GM04504 (cell line): ENCODE measurements around the gene FAM13B.
"Not testable (repeated sequence)": the region's sequence is repeated elsewhere in the genome, so short reads cannot be mapped to it uniquely, and the experiment has no call there.

ENCODE experiments used
- DNase-seq: peaks from one replicate; pipeline ENCODE4 v3.0.0-alpha.2; 2012; ENCODE audit warnings: low read depth

FAM13B gene

GRCh38 chr5:138032572-138033385 lies at the start of gene FAM13B:
TSS of gene FAM13B (minus strand) at chr5:138033079. CDS start at chr5:138019111, 13,968 bp downstream.
- DNase-seq = peak; percentile 27

DNA sequence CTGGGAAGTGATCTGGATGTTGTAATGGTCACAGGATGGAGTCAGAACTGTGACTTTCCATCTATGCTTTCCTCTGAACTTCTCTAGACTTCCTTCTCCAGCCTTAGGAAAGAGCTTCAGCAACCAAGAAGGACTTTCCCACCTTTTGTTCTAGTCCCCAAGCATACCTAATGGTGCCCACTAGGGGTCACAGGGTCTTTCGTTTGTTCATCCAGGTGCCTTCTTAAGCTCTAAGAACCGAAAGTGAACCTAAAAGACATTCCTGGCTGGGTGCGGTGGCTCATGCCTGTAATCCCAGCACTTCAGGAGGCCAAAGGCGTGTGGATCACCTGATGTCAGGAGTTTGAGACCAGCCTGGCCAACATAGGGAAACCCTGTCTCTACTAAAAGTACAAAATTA lies 49.2 kb upstream of the FAM13B start:
- DNase-seq = no peak

- DNase-seq = no peak
Measured at GRCh38 chr5:138078006-138078643, 45.2 kb upstream of the FAM13B start.

GRCh38 chr5:138077064-138077696 lies 44.3 kb upstream of the FAM13B start:
- peak; percentile 31 for DNase-seq

- not testable (repeated sequence) for DNase-seq
Measured at GRCh38 chr5:138070026-138070425, 37.1 kb upstream of the FAM13B start.

- DNase-seq = peak; percentile 44
Measured at GRCh38 chr5:138068742-138069600, 36.1 kb upstream of the FAM13B start.

GRCh38 chr5:138067945-138068344 lies 35.1 kb upstream of the FAM13B start:
- no peak for DNase-seq

DNA sequence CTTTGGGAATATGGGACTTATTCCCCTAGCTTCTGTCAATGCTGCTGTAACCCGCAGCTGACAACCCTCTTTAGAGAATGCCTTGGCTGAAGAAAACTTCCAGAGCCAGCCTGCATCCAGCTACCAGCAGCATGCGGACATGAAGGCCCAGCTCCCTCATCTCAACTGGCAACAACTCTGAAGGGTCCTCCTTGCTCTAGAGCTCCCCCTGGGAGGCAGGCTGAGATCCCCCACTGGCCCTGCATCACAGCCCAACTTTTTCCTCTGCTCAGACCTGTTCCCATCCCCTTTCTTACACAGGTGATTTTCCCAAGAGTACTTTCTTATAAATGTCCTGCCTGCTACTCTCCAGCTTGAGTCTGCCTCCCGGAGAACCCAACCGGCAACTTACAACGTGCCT lies 32.2 kb upstream of the FAM13B start:
- no peak for DNase-seq

DNA sequence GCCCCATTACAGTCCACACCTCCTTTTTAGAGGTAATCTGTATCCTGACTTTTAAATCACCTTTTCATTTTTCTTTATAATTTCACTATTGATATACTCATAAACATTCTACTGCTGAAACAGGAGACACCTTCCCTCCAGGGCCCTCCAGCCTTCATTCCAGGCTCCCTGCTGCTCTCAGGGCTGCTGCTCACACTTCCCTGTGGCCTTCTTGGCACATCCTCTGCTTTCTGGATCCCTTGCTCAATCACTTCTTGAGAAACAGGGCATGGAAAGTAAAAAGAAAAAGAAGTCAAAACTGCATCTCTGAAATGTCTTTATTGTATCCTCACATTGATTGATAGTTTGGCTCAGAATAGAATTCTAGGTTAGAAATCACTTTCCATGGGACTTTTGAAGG lies 31.6 kb upstream of the FAM13B start:
- DNase-seq = no peak

DNA sequence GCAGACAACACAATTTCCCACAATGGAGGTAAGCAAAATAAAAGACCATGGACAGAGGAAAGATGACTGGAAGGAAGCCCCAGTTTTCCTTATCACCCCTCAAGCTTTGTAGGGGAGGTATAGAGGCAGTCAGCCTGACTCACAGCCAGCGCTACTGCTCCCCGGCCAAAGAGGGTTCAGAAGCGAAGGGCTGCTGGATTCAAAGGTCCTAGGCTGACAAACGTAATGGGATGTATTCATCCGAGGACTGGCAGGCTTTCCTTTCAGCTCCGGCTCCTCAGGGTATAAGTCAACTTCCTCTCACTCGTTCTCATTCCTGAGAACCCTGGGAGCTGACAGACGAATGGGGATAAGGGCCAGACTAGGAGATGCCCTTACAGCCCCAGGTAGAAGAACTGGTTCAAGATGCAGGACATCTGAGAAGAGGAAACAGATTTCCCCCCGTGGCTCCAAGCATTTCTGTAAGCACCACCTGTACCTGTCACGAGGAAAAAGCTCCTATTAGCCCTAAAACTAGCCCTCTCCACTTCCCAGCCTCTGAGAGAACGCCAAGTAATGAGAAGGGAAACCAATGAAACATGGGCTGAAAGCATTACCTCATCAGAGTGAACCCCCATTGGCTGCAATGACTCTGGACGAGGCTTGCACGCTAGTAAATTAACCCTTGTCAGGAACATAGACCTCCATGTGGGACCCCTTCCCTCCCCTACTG lies 22.1 kb upstream of the FAM13B start:
- no peak for DNase-seq

- DNase-seq = no peak
Measured at GRCh38 chr5:138054206-138054605, 21.3 kb upstream of the FAM13B start.

DNA sequence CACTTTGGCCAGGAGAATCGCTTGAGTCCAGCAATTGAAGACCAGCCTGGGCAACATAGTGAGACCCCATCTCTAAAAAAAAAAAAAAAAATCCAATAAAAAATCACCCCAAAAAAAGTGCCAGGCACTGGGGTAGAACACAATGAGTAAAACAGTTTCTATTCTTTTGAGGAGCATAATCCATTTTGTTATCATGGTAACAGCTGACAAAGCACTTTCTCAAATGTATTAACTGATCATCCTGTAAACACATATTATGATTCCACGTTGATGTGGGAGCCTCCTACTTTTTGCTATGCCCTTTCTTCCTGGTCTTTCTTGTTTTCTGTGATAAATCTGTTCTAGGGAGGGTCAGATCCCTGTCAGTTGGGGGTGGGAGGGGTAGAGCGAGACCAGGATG lies 20.7 kb upstream of the FAM13B start:
- no peak for DNase-seq

DNA sequence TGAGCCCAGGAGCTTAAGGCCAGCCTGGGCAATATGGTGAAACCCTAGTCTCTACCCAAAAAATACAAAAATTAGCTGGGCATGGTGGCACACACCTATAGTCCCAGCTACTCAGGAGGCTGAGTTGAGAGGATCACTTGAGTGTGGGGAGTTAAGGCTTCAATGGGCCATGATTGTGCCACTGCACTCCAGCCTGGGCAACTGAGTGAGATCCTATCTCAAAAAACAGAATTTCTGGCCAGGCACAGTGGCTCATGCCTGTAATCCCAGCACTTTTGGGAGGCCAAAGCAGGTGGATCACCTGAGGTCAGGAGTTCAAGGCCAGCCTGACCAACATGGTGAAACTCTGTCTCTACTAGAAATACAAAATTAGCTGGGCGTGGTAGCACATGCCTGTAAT lies 19.8 kb upstream of the FAM13B start:
- DNase-seq = not testable (repeated sequence)

- no peak for DNase-seq
Measured at GRCh38 chr5:138051441-138052296, 18.8 kb upstream of the FAM13B start.

- DNase-seq = not testable (repeated sequence)
Measured at GRCh38 chr5:138045283-138045682, 12.4 kb upstream of the FAM13B start.

DNA sequence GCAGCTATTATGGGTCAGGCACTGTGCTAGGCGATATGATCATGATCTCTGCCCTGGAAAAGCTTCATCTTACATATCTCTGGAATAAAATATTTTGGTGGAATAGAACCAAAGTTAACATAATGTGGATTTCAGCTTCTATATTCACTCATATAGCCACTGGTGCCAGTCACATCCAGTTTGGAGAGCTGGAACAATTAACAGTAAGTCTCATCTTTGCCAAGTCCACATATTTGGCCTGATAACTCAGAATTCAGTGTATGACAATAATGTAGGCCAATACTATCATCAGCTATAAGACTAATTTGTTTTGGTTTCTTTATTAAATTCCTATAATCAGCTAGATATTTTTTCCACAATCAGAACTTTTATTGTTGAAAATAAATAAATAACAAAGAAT lies 5.9 kb upstream of the FAM13B start:
- DNase-seq = no peak

DNA sequence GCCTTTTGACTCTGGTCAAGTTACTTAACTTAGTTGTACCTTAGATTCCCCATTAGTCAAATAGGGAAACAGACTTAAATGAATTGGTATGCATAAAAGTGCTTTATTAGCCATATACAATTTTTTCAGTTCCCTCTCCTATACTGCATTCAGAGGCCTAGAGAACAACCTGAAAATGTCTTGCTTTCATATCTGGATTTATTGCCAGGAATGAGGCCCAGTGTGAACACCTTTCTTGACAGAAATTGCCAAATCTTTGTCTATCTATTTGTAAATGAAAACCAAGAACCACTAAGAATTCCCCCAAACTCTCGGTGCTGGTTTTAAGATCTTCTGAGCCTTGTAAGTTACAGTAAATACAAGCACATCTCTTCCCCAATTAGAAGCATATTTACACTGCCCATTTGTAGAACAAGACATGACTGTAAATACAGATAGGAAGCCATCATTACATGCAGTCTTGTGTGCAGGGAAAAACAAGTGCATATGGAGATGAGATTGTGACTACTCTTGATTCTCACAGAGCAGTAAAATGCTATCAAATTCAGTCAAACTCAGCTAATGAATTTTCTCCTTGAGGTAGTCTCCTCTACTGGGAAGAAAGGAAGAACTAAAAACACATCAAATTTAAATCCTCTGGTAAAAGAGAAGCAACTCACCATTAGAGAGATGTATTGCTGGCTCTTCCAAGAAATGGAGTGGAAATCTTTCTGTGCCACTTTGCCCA lies 5.2 kb upstream of the FAM13B start:
- DNase-seq = no peak

- DNase-seq = no peak
Measured at GRCh38 chr5:138037271-138037670, 4.4 kb upstream of the FAM13B start.

GRCh38 chr5:138035605-138036537 lies 3.0 kb upstream of the FAM13B start:
- peak; percentile 76 for DNase-seq
